Prostate gland (tissue), 2 donors: ENCODE data around the gene SAA4. TPM values are rescaled to one million over a fixed set of nuclear protein-coding genes. Genes with fewer than 3 reads are reported as not detected.
"Not testable (repeated sequence)": the region's sequence is repeated elsewhere in the genome, so short reads cannot be mapped to it uniquely, and the experiment has no call there.

ENCODE experiments used
- DNase-seq: peaks from one replicate; pipeline ENCODE4 v3.0.0-alpha.2; 2019; ENCODE audit warnings: low spot score
- H3K27ac ChIP-seq, 2 donors: fragments of 200-600 bp; sonication (generic); 2 replicates each; pipeline ENCODE4 v1.5.1; 2017 to 2019
- H3K27me3 ChIP-seq: fragments of 200-600 bp; sonication (generic); replicated peaks from 2 replicates; pipeline ENCODE4 v1.5.1; 2019; ENCODE audit not compliant: insufficient read depth
- H3K36me3 ChIP-seq, 2 donors: fragments of 200-600 bp; sonication (generic); 1 replicate in 1 of 2; 2 replicates in 1 of 2; pipeline versions ENCODE4 v1.5.1 to v1.8.1; 2017 to 2019
- H3K4me1 ChIP-seq: fragments of 200-600 bp; sonication (generic); replicated peaks from 2 replicates; pipeline ENCODE4 v1.5.1; 2019
- H3K4me3 ChIP-seq, 2 donors: fragments of 200-600 bp; sonication (generic); 2 replicates each; pipeline ENCODE4 v1.5.1; 2017 to 2019
- H3K9me3 ChIP-seq: fragments of 200-600 bp; sonication (generic); 2 replicates; pipeline ENCODE4 v1.5.1; 2017
- CTCF ChIP-seq, 4 experiments: fragments of 200-600 bp in 2 of 4; fragments of 450-650 bp in 2 of 4; sonication (generic) in 2 of 4; IDR thresholded peaks; 1 replicate in 3 of 4; 2 replicates in 1 of 4; pipeline ENCODE4 v1.5.1; 2016 to 2019; ENCODE audit warnings: antibody characterized with exemption in 4 of 4, mild to moderate bottlenecking in 2 of 4, moderate library complexity in 2 of 4
- POLR2A ChIP-seq: fragments of 450-650 bp; IDR thresholded peaks from one replicate; pipeline ENCODE4 v1.6.1; 2016; ENCODE audit warnings: antibody characterized with exemption, mild to moderate bottlenecking
- POLR2AphosphoS5 ChIP-seq: sonication (generic); formaldehyde crosslinking; IDR thresholded peaks from one replicate; pipeline ENCODE4 v1.6.1; 2017; ENCODE audit warnings: antibody characterized with exemption
- WGBS: methylation state at CpG from one replicate; pipeline ENCODE4 v1.1.5; 2018; 5-methylcytosine and 5-hydroxymethylcytosine counted together
- intact Hi-C: fragments of 100-400 bp; cut with DNase I; formaldehyde crosslinking; loops from one replicate; pipeline ENCODE4 v1.14.2; 2022
- total RNA-seq, 2 donors: library from RNA; depleted of rRNA; stranded (reverse); fragments of >200 nt; gene quantifications; one replicate each; pipeline ENCODE4 v1.1.0, GENCODE V29; 2016

SAA4 gene
- total RNA-seq, 2 donors from 2014 or later: not detected

GRCh38 chr11:18254781-18255361 is 18.3 kb upstream of the SAA4 start:
- DNase-seq: no peak
- H3K27me3 ChIP-seq: no peaks in the 10 kb centered on the region
- no peaks in the 10 kb centered on the region for H3K4me1 ChIP-seq
- H3K36me3 ChIP-seq: no peaks in the 10 kb centered on the region
- 68% methylated on average over 2 of the region's 2 CpGs for WGBS
- TF ChIP-seq CTCF (IDR thresholded peaks at IDR 0.05) (no peak), POLR2AphosphoS5 (no peak), POLR2A (no peak)
- no peak overlapping the region for H3K4me3 ChIP-seq
- intact Hi-C loops: no loop called here
- H3K27ac ChIP-seq: no peak overlapping the region
- H3K9me3 ChIP-seq: no peaks in the 10 kb centered on the region

- no peak overlapping the region for H3K4me3 ChIP-seq
- 78% methylated on average over 11 of the region's 11 CpGs for WGBS
- H3K27ac ChIP-seq: no peak overlapping the region
- H3K9me3 ChIP-seq: no peaks in the 10 kb centered on the region
- TF ChIP-seq CTCF (IDR thresholded peaks at IDR 0.05) (no peak), POLR2A (no peak), POLR2AphosphoS5 (no peak)
- no peaks in the 10 kb centered on the region for H3K4me1 ChIP-seq
- no peaks in the 10 kb centered on the region for H3K27me3 ChIP-seq
- intact Hi-C loops: no loop called here
- no peak for DNase-seq
- H3K36me3 ChIP-seq: no peaks in the 10 kb centered on the region
These were observed 17.3 kb upstream of the SAA4 start for GRCh38 chr11:18253778-18254338.

- DNase-seq: no peak
- intact Hi-C loops: no loop called here
- no peak overlapping the region for H3K27ac ChIP-seq
- H3K36me3 ChIP-seq: no peaks in the 10 kb centered on the region
- no peak overlapping the region for H3K4me3 ChIP-seq
- TF ChIP-seq POLR2A (no peak), POLR2AphosphoS5 (no peak), CTCF (IDR thresholded peaks at IDR 0.05) (no peak)
- no peaks in the 10 kb centered on the region for H3K9me3 ChIP-seq
- WGBS: 79% methylated on average over 3 of the region's 3 CpGs
- no peaks in the 10 kb centered on the region for H3K4me1 ChIP-seq
- no peaks in the 10 kb centered on the region for H3K27me3 ChIP-seq
These were observed 16.6 kb upstream of the SAA4 start for GRCh38 chr11:18253233-18253632.

- DNase-seq: no peak
- no peak within 1 kb of the TSS for H3K27ac ChIP-seq
- intact Hi-C loops: no loop called here
These were observed 12.0 kb upstream of the SAA4 start, which contains the start of gene SAA2 for GRCh38 chr11:18248561-18248960. TSS of gene SAA2 (minus strand) at chr11:18248668. CDS start at chr11:18248011, 657 bp downstream.

GRCh38 chr11:18247191-18247581 is 10.6 kb upstream of the SAA4 start:
- intact Hi-C loops, H3K27ac ChIP-seq, H3K27me3 ChIP-seq, H3K9me3 ChIP-seq, H3K4me3 ChIP-seq, H3K36me3 ChIP-seq, DNase-seq, H3K4me1 ChIP-seq: not testable (repeated sequence)
- WGBS: 85% methylated on average over 3 of the region's 6 CpGs

More at GRCh38 chr11:18248561-18248960, 12.0 kb upstream of the SAA4 start, which contains the start of gene SAA2:
- no peaks in the 10 kb centered on the region for H3K4me1 ChIP-seq
- H3K27me3 ChIP-seq: no peaks in the 10 kb centered on the region
- 72% methylated on average over 5 of the region's 5 CpGs for WGBS
- TF ChIP-seq CTCF (IDR thresholded peaks at IDR 0.05): no peak
- no peak for TF ChIP-seq POLR2A
- no peak for TF ChIP-seq POLR2AphosphoS5
- H3K36me3 ChIP-seq: no peaks in the 10 kb centered on the region
- no peaks in the 10 kb centered on the region for H3K9me3 ChIP-seq
- H3K4me3 ChIP-seq: no peak within 1 kb of the TSS

- H3K4me1 ChIP-seq, H3K9me3 ChIP-seq, DNase-seq, H3K4me3 ChIP-seq, H3K27me3 ChIP-seq, H3K27ac ChIP-seq, H3K36me3 ChIP-seq, intact Hi-C loops: not testable (repeated sequence)
- WGBS: 79% methylated on average over 11 of the region's 11 CpGs
These were observed 10.0 kb upstream of the SAA4 start for GRCh38 chr11:18246379-18247190.
